Activated gamma-delta T cell (primary cell): ENCODE results near the gene DLL4.
A peak's percentile ranks its signal among the peaks of the same experiment; 100 is the strongest.
"Not testable (repeated sequence)": the region's sequence is repeated elsewhere in the genome, so short reads cannot be mapped to it uniquely, and the experiment has no call there.

Experiments used
- DNase-seq: peaks from one replicate; lab custom pipeline; 2025; lab: John Stamatoyannopoulos, UW

DLL4 gene

GRCh38 chr15:40941528-40942336 lies 12.6 kb downstream of the DLL4 start:
- peak; percentile 50 for DNase-seq

- no peak for DNase-seq
Measured at GRCh38 chr15:40942337-40942854, 13.3 kb downstream of the DLL4 start.

- no peak for DNase-seq
Measured at GRCh38 chr15:40942878-40943277, 13.7 kb downstream of the DLL4 start.

- DNase-seq = no peak
Measured at GRCh38 chr15:40943764-40944365, 14.7 kb downstream of the DLL4 start.

- DNase-seq = no peak
Measured at GRCh38 chr15:40944510-40945296, 15.6 kb downstream of the DLL4 start.

- no peak for DNase-seq
Measured at GRCh38 chr15:40948706-40949473, 19.8 kb downstream of the DLL4 start.

- DNase-seq = no peak
Measured at GRCh38 chr15:40949756-40950207, 20.6 kb downstream of the DLL4 start.

- DNase-seq = no peak
Measured at GRCh38 chr15:40951764-40952163, 22.6 kb downstream of the DLL4 start.

GRCh38 chr15:40952301-40952900 lies 23.3 kb downstream of the DLL4 start:
- DNase-seq = no peak

- peak; percentile 90 for DNase-seq
Measured at GRCh38 chr15:40952901-40953712, 24.0 kb downstream of the DLL4 start, which contains the start of gene CHAC1. CHAC1 (plus strand) TSS chr15:40953471; CDS start chr15:40953584, 113 bp downstream.

- DNase-seq = no peak
Measured at GRCh38 chr15:40953713-40954074, 24.6 kb downstream of the DLL4 start.

GRCh38 chr15:40954158-40954848 lies 25.2 kb downstream of the DLL4 start:
- DNase-seq = not testable (repeated sequence)

GRCh38 chr15:40955141-40955903 lies 26.2 kb downstream of the DLL4 start:
- no peak for DNase-seq

- DNase-seq = no peak
Measured at GRCh38 chr15:40955930-40956540, 26.9 kb downstream of the DLL4 start.

- DNase-seq = no peak
Measured at GRCh38 chr15:40956541-40956982, 27.4 kb downstream of the DLL4 start.

- no peak for DNase-seq
Measured at GRCh38 chr15:40957041-40957555, 28.0 kb downstream of the DLL4 start.

- DNase-seq = no peak
Measured at GRCh38 chr15:40957581-40958051, 28.5 kb downstream of the DLL4 start.

GRCh38 chr15:40958146-40958545 lies 29.0 kb downstream of the DLL4 start:
- DNase-seq = no peak
